NCI-H510A (cell line): ENCODE data around the gene SPDYA.
A peak's percentile ranks its signal among the peaks of the same experiment; 100 is the strongest.
"Not testable (repeated sequence)": the region's sequence is repeated elsewhere in the genome, so short reads cannot be mapped to it uniquely, and the experiment has no call there.

ENCODE experiments used
- DNase-seq: peaks from one replicate; lab custom pipeline; 2025; lab: John Stamatoyannopoulos, UW

The SPDYA gene

DNA sequence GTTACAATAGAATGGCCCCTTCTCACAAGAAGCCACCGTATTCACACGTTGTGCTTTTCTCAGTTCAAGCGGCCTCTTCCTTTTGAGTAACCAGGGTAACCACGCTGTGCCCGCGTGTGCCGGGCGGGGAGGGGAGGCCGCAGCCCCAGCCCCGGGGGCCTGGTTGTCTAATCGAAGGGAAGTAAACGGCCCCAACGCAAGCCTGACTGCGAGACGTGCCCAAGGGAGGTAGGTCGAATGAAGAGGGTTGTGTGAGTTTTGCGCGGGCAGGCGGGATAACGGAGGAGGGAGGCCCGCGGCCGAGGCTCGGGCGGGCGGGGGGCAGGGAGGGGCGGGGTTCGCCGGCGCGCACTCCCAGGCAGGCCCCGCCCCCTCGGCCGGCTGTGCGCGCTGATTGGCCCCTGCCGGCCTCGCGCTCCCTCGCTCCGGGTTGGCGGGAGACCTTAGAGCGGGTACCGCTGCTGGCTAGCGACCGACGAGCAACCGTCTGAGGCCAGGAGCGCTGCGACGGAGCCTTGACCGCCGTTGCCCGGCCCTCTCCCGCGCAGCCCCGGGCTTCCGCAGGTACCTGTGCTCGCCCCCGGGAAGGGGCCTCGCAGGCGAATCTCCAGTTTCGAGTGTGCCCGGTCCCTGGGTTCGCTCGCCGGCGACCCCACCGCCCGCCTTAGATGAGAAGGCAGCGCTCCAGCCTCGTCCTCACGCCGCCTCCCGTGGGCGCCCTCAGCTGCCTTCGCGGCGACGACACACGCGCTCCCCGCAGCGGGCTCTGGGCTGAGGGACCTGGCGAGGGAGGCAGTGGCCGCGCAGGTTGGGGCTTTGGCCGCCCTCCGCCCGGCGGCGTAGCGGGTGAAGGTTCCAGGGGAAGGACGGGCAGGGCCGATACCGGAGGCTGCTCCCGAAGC, at the start of gene SPDYA:
Gene SPDYA, plus strand, starts transcription at position 451 of the 902 bp plus-strand sequence. CDS start 5,181 bp downstream, outside the sequence.
- peak; percentile 75 for DNase-seq

- DNase-seq: no peak
These were observed 49.2 kb upstream of the SPDYA start for GRCh38 chr2:28761420-28761819.

DNA sequence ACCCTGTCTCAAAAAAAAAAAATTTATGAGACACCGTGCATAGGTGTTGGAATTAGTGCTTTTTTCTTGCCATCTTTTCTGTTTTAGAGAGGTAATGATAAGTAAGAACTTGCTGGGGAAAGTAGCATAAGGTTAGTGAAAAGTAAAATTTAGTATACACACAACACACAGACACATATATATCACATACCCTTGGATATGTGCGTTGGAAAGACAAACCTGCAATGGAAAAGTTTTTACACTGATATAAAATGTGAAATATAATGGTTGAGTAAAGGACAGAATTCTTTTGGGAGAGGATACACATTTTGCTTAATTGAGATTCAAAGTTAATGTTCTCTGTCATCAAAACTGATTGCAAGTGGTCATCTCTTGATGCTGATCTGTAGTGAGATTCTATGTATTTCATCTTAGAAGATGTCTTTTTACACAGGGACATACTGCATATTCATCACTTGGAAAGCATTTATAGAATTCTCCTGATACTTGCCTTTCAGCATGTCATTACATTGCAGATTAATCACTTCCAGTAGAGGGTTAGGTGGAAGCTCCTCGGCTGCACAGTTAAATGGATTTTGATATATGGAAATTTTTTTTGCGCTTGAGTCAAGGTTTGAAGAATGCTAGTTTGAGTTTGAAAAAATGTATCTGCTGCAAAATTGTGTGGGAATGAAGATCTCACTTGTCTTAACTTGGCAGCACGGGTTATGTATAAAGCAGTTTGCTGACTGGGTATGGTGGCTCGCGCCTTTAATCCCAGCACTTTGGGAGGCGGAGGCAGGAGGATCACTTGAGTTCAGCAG, 45.5 kb upstream of the SPDYA start:
- DNase-seq: no peak

GRCh38 chr2:28766070-28766469, 44.6 kb upstream of the SPDYA start:
- no peak for DNase-seq

- no peak for DNase-seq
These were observed 43.3 kb upstream of the SPDYA start for GRCh38 chr2:28767337-28767736.

GRCh38 chr2:28768422-28768821, 42.2 kb upstream of the SPDYA start:
- DNase-seq: no peak

- no peak for DNase-seq
These were observed 41.7 kb upstream of the SPDYA start for GRCh38 chr2:28768952-28769351.

DNA sequence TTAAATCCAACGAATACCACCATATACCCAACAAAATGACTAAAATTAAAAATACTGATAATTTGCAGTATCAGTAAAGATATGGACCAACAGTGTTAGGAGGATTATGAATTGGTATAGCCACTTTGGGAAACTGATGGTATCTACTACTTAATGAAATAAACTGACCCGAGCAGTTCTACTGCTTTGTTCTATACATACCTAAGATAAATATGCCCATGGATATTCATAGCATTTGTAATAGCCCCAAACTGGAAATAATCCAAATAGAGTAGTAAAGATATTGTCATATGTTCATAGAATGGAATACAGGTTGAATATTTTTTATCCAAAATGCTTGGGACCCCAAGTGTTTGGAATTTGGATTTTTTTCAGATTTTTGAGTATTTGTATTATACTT, 38.3 kb upstream of the SPDYA start:
- DNase-seq: no peak

GRCh38 chr2:28776471-28776870, 34.2 kb upstream of the SPDYA start:
- no peak for DNase-seq

DNA sequence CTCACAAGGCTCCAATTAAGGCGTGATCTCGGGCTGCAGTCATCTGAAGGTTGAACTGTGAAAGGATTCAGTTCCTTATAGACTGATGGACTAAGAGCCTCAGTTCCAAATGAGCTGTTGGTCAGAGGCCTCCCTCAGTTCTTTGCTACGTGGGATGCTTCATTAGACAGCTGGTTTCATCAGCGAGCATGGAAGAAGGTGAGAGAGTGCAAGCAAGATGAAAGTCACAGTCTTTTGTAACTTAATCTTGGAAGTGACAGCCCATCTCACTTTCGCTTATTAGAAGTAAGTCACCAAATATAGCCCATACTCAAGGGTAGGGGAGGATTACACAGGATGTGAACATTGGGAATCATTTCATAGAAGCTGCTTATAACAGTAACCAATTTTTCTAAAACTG, 32.2 kb upstream of the SPDYA start:
- DNase-seq: no peak

DNA sequence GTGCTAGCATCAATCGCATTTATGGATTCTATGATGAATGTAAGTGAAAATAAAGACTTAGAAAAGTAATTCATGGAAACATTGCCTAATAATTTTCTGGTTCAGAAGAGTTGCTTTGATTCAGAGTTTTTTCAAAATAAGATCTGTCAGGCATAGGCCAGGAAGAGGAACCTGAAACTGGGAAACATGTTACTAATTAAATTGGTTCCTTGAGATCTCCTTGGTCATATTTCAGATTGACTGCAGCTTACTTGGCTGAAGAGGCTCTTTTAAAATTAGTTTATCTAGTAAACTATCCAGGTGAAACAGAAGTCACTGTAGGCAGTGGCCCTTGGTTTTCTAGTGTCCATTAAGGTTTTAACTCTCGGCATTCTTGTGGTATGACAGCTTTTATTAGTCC, 31.6 kb upstream of the SPDYA start:
- no peak for DNase-seq

DNA sequence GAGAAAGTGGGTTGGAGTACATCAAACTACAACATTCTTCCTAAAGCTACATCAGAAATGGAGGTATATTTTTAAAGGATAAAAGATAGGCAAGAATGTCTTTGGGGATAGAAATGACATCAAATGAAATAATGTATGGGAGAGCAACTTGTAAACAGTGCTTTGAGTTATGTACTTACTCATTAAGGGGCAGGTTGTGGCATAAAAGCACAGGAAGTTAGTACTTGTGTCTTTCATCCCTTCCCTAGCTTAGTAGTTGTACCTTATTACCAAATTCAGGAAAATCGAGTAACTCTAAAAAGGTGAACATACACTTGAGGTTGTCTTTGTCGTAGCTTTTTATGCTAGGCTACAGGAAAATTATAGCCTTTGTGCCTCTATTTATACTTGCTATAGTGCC, 30.1 kb upstream of the SPDYA start:
- no peak for DNase-seq

- no peak for DNase-seq
These were observed 28.2 kb upstream of the SPDYA start for GRCh38 chr2:28782423-28782822.

DNA sequence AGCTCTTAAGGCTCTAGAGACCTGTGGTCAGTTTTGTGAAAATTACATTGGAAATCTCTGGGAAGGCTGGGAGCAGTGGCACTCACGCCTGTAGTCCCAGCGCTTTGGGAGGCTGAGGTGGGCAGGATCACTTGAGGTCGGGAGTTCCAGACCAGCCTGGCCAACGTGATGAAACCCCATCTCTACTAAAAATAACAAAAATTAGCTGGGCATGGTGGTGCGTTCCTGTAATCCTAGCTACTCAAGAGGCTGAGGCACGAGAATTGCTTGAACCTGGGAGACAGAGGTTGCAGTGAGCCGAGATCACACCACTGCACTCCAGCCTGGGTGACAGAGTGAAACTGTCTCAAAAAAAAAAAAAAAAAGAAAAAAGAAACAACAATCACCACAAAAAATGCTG, 26.1 kb upstream of the SPDYA start:
- DNase-seq: not testable (repeated sequence)

- DNase-seq: no peak
These were observed 14.0 kb upstream of the SPDYA start for GRCh38 chr2:28796620-28797019.

- no peak for DNase-seq
These were observed 8.9 kb upstream of the SPDYA start for GRCh38 chr2:28801726-28802125.

DNA sequence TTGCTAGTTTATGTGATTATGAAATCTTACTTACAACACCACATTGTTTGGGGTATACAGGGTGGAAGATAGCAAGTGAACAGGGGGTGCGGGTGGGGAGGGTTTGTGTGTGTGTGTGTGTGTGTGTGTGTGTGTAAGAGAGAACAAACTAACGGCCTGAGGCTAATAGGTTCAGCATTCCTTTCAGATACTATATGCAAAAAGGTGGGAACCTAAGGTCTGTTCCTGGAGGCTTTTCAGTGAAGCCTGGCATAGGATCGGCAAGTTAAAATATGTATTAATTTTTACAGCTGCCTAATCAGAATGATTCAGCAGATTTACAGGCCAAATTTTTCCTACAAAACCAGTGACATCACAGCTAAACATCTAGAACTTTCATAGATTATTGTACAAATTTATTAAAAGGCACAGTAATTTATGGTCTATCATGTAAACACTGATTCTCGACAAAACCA, 7.6 kb upstream of the SPDYA start:
- no peak for DNase-seq

DNA sequence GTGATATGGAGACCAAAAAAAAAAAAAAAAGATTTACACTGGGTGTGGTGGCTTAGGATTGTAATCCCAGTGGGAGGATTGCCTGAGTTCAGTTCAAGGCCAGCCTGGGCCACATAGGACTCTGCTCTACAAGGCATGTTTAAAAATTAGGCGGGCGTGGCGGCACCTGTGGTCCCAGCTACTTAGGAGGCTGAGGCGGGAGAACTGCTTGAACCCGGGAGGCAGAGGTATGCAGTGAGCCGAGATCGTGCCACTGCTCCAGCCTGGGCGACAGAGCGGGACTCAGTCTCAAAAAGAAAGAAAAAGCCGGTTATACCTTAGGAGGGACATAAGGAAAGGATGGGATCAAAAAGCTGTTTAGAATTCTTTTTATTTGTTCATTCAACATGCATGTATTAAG, 707 bp upstream of the SPDYA start:
- no peak for DNase-seq

DNA sequence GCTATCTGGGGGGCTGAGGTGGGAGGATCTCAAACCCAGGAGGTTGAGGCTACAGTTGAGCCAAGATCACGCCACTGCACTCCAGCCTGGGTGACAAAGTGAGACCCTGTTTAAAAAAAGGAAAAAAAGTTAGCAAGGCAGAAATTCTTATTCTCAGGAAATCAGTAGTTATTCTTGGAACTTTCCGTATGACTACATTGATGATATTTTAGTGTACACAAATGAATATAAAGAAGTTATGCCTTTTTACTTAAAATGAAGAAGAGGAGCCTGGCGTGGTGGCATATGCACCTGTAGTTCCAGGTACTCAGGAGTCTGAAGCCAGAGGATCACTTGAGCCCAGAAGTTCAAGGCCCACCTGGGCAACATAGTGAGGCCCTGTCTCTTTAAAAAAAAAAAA, 7.4 kb downstream of the SPDYA start:
- no peak for DNase-seq

DNA sequence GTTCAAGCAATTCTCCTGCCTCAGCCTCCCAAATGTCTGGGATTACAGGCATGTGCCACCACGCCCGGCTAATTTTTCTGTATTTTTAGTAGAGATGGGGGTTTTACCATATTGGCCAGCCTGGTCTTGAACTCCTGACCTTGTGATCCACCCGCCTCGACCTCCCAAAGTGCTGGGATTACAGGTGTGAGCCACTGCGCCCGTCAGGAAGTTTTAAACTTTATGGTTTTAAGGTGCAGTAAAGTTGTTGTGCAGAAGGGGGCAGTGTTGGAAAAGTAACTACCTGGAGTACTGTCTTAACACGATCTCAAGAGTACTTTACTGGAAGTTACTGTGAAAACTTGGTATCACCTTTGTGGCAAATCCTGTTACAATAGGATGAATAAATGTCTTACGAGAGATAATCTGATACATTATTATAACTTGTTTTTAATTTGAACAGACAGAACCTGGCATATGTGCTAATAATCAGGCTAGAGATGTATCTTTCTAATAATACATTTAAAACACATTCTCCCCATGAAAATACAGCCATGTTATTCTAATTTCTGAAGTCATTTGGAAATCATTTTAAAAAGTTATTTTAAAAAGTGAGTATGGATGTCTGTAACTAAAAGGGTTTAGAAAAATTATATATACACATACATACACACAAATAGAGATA, 10.8 kb downstream of the SPDYA start:
- peak; percentile 8 for DNase-seq

GRCh38 chr2:28822036-28822435, 11.4 kb downstream of the SPDYA start:
- DNase-seq: no peak

- no peak for DNase-seq
These were observed 13.6 kb downstream of the SPDYA start for GRCh38 chr2:28824207-28824606.

DNA sequence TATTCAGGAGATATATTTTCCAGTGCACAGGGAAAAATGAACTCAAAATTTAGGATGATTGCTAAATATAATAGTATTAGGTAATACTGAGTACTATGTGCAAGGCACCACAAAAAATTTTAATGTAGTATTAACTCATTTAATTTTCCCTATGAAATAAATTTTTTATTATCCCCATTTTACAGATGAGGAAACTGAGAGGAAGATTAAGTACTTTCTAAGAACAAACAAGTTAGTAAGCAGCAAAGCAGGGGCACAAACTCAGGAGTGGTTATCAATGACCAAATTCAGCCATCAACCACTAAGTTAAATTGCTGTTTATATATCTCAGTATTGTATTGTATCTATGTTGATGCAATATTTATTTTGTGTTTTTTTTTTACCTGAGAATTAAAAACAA, 14.2 kb downstream of the SPDYA start:
- no peak for DNase-seq
